D721Med (cell line): ENCODE measurements around the gene ZFAND6.

Experiments
- DNase-seq: peaks from one replicate; pipeline ENCODE4 v3.0.0; 2011; ENCODE audit warnings: low spot score; ENCODE audit not compliant: insufficient read length
- FAIRE-seq: peaks from 2 replicates; lab custom pipeline; 2011; peaks lifted over from hg19 to GRCh38; lab: Jason Lieb, UNC
- TF ChIP-seq, protein P1 (sequence below): IDR thresholded peaks from 2 replicates; pipeline ENCODE4 v1.5.1; 2012; ENCODE audit warnings: mild to moderate bottlenecking, control low read depth; ENCODE audit not compliant: insufficient read depth; ENCODE audit errors: missing control alignments

Gene ZFAND6

DNA sequence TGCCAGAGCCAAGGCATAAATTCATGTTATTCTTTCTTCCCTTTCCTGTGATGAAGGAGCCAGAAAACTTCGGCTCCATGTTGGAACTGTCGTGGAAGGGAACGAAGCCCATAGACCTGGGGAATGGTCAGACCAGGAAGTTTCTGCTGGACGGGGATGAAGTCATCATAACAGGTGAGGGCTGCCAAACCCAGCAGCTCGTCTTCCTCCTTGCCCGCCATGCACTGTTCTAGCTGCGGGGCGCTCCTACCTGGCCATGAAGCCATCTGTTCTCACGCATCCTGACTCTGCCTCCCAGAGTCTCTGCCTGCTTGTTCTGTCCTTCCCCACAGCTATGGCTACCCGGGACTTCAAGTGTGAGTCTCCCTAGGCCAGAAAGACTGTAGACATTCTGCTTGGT, 121.5 kb downstream of the ZFAND6 start:
- TF ChIP-seq, protein P1, sequence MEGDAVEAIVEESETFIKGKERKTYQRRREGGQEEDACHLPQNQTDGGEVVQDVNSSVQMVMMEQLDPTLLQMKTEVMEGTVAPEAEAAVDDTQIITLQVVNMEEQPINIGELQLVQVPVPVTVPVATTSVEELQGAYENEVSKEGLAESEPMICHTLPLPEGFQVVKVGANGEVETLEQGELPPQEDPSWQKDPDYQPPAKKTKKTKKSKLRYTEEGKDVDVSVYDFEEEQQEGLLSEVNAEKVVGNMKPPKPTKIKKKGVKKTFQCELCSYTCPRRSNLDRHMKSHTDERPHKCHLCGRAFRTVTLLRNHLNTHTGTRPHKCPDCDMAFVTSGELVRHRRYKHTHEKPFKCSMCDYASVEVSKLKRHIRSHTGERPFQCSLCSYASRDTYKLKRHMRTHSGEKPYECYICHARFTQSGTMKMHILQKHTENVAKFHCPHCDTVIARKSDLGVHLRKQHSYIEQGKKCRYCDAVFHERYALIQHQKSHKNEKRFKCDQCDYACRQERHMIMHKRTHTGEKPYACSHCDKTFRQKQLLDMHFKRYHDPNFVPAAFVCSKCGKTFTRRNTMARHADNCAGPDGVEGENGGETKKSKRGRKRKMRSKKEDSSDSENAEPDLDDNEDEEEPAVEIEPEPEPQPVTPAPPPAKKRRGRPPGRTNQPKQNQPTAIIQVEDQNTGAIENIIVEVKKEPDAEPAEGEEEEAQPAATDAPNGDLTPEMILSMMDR = no peak
- FAIRE-seq (no peak), DNase-seq (no peak)

DNA sequence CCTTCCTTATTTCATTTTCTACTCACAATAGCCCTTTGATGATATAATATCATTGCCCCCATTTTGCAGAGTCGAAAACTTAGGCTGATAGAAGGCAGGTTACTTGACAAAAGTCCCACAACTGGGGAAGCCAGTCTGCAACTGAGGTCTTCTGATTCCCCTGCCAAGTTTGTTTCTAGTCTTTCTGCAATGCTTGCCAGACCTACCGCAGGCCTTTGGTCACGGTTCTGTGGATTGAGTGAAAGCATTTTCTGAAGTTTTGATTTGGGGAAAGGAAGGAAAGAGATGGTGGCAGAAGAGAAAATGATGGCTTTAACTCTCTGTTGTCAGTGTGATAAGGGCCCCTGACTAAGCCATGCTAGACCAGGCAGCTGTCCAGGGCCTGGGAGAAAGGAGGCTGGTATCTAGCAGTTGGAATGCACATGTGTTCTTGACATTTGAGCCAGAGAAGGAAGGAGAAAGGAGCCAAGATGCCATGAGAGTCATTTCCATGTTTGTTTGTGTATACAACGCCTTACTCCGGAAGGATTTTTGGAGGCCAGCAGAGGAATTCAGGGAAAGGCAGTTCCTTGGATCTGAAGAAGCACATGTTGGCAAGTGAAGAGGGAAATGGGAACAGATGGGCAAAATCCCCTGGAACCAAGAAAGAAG, 123.3 kb downstream of the ZFAND6 start:
- FAIRE-seq (no peak), DNase-seq (no peak)
- TF ChIP-seq, protein P1 = no peak

DNA sequence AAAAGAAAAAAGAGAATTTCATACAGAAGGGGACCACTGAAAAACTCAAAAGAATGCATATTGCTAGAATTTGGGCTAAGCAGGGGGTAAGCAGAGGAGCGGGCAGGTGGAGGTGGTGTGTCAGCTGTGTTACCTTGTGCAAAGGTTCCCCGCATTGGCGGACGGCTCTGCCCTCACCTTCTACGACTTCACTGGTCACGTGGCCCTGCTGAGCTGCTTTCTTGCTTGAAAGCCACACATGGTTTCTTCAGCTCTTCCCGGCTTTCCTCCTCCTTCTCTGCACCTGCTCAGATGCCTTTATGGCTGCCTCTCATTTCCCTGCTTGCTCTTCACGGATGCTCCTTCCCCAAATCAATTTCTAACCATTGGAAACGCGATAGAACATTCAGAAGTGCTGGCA, 123.8 kb downstream of the ZFAND6 start:
- TF ChIP-seq, protein P1 = no peak
- DNase-seq = no peak
- FAIRE-seq = no peak

DNA sequence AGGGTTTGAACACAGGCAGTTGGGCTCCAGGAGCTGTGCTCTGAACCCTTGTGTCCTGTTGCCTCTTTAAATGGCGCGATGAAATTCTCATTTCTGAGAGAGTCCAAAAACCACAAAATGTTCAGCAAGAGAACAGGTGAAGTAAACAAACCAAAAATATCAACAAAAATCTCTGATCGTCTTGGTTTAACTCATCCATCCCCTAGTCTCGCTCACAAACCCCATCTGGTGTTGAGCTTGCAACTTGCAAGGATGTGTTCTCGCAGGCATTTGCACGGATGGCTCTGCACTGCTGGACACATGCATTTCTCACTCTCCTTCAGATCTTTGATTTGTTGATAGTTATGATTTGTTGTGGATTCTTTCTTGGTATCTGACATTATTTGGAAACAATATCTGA, 124.4 kb downstream of the ZFAND6 start:
- DNase-seq (no peak), FAIRE-seq (no peak)
- TF ChIP-seq, protein P1 = no peak

DNA sequence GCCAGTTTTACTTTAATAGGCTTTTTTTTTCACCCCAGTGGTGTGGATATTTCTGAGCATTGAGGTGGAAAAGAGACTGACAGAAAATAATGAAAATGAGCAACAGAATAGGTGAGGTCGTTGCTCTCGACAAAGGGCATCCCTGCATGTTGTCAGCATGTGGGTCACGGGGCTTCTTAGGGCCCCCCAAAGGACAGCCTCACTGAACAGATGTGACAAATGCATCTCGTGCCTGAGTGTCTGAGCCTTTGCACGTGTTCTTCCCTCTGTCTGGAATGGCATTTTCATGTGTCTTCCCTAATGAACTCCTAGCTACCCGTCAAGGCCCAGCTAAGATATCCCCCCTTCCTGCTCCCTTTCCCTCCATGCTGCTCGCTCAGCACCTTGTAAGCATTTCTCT, 125.1 kb downstream of the ZFAND6 start:
- FAIRE-seq (no peak), DNase-seq (no peak)
- TF ChIP-seq, protein P1 = no peak

DNA sequence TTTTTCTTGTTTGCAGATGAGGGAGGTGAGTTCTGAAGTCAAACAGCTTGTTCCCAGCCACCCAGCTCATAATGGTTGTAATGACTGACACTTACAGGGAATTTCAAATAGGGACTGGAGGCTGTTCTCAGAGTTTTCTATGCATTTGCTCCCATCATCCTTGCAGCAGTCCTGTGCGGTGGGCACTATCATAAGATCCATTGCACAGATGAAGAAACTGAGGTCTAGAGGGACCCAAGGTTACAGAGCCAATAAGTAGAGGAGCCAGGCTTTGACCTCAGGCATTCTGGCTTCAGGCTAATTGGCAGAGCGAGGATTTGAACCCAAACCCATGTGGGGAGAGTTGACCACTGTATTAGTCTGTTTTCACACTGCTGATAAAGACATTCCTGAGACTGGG, 125.7 kb downstream of the ZFAND6 start:
- no peak for FAIRE-seq
- DNase-seq = no peak
- TF ChIP-seq, protein P1 = no peak

DNA sequence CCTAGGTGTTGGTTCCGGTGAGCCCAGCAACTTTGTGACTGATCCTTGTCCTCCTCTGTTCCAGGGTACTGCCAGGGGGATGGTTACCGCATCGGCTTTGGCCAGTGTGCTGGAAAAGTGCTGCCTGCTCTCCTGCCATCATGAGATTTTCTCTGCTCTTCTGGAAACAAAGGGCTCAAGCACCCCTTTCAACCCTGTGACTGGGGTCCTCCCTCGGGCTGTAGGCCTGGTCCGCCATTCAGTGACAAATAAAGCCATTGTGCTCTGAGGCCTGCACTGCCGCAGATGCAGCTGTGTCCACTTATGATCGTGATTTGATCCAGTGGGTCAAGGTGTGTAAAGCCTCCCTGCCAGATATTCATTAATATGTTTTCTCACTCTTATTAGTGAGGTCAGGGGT, 126.6 kb downstream of the ZFAND6 start:
- DNase-seq (no peak), FAIRE-seq (no peak)
- TF ChIP-seq, protein P1 = no peak
